Activated CD8-positive, alpha-beta memory T cell treated with anti-CD3 and anti-CD28 coated beads, Interleukin-2, amount 50 U/mL, for 1 hour (primary cell): ENCODE results near the gene IQSEC2.

ENCODE experiments used
- DNase-seq: peaks from one replicate; pipeline ENCODE4 v3.0.0-alpha.2; 2020; ENCODE audit errors: extremely low read depth

The IQSEC2 gene

DNA sequence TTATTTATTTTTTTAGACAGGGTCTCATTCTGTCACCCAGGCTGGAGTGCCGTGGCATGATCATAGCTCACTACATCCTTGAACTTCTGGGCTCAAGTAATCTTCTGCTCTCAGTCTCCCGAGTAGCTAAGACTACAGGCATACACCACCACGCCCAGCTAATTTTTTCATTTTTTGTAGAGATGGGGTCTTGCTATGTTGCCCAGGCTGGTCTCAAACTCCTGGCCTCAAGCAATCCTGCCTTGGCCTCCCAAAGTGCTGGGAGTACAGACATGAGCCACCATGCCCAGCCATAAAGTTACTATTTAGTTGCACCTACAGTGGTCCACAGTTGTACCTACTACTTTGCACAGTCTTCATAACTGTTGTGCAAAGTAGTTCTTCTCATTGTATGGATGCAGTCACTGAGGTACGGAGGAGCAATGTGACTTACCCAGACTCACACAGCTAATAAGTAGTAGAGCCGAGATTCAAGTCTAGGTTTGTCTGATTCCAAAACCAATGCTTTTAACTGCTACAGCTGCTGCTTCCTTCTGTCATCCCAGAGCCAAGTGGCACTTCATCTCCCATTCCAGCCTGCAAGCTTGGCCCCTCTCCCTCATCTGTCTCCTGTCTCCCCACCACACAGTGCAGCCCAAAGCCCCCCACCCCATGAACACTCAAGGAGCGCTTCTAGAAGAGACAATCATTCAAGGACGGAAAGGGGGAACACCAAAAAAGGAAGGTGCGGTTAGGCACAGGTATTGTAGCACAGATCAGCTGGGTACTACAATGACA is 24.0 kb upstream of the IQSEC2 start:
- DNase-seq, result no peak

DNA sequence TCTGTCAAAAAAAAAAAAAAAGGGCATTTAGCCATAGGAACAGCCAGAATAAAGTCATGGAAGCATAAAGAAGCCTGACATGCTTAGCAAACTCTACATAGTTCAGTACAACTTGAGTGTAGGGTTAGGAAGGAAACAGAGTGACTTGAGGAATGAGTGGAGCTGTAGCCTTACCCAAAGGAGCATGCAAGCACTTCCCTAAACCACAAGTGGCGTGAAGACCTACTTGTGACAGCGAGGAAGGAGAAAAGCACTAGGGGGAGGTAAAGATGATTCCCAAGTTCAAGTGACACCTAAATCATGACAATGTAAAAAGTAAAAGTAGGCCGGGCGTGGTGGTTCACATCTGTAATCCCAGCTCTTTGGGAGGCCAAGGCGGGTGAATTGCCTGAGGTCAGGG is 21.8 kb upstream of the IQSEC2 start:
- no peak for DNase-seq

DNA sequence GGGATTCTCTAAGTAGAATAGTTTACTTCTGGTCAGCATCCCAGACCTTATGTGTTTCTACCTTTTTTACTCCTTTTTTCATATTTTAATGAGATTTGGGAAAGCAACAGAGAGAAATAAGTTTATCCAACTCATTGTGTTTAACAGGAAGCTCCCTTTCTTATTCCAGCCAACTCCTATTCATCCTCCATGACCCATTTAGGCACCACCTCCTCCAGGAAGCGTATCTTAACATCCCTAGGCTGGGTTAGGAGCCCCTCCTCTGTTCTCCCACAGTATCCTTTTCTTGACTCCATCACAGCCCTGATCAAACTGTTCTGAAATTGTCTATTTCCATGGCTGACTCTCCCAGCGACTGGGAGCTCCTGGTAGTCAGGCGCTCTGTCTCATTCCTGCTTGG is 18.8 kb upstream of the IQSEC2 start:
- DNase-seq, result no peak

DNA sequence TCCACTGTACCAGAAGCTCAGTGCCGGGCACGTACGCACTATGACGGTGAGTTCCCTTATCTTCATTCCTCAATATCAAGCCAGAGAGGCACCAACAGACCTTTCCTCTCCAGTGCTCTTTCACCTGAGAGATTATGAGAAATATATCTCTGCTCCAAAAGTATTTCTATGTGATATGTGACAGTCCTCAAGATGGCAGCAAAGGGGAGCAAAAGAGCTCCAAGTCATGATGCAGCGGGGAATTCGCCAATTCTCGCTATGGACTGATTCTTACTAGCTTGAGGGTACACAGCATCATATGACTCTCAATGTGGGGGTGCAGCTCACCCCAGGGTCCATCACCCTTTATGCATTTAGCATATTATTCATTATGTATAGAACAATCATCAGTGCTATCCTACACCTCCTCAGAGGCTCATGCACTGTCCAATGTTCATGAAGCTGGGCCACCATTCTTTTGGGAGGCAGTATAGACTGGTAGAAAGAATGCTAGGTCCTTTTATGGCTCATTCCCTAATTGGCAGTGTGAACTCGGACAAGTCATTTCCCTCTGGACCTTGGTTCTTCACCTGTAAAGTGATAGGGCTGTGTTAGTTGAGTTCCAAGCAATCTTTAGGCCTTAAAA is 12.8 kb upstream of the IQSEC2 start:
- DNase-seq, result no peak

DNA sequence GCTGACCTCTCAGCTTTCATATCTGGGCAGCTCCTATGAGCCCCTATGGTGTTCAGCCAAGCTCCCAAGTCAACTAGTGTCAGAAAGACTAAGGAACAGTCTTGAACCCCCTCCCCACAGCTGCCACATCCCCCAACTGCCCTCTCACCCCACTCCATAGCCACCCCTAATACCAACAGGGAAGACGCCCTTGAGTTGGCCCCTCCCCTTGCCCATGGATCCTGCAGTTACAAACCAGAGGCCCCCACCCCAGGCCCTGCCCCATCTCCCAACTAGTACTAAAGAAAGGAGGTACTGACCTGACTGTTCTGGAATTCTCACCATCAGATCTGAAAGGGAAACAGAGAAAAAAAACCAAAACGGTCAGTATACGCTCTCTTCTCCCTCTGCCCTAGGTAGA is 10.2 kb upstream of the IQSEC2 start:
- no peak for DNase-seq

DNA sequence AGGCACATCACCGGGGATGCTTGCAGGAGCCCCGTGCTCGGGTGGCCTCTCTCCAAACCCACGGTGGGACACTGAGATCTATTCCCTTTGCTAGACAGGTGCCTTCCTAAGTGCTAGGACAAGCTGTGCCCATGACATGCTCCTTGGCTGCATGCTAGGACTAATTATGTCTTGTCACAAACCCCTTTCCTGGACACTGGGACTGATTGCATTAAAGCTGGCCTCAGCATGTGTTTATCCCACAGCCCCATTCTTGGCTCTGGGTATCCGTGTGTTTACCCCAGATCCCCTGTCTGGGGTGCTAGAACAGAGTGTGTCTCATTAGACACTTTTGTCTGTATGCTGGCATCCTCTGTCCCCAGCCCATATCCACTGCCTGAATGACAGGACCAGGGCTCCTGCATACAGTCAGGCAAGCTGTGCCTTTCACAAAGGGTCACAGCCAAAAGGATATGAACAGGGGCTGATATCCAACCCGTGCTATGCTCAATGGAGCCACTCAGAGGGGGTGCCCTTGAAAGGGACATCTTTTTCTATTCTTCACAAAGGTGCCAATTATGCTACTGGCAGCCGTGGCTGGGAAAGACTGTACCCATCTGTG is 9.2 kb upstream of the IQSEC2 start:
- no peak for DNase-seq

DNA sequence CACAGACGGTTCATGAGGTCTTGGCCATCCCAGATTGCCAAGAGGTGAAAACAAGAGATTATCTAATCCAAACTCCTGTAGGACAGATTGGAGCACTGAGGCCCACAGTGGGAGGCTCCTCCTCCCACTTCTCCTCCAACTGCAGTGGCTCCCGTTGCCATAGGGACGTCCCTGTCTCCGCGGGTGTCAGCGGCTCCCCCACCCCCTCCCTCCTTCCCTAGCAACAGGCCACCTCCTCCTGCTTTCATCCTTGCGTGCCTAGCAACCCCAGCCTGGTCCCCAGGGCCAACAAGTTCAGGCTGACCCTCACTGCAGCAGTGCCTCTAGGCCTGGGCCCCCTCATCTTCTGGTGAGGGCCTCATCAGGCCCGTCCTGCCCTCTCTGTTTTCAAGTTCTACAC is 6.8 kb upstream of the IQSEC2 start:
- DNase-seq, result no peak

DNA sequence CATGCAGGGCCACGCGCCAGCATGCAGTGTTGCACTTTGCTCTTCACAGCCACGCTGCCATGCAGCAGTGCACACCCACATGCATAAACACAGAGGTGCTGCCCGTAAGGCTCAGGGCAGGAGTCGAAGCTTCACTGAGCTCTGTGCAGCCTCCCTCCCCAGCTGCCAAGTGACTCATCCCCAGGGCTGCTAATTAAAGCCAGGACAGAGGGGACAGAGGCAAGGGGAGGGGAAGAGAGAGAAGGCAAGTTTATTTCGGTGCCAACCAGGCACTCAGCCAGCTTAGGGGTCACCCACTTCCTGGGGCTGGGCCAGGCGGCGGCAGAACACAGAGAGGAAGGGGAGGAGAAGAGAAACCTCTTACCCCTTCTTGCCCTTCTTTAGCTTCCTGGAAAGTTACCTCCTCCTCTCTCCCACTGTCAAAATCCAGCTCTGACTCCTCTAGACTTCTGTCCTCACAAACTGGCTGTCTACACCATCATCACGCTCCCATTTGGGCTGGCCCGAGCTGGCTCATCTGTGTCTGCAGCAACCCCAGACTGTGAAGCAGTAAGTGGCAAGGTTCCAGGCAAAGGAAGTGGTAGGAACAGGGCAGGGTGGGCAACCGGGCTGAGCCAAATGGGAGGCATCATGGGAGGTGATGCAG is 6.2 kb upstream of the IQSEC2 start:
- no peak for DNase-seq

DNA sequence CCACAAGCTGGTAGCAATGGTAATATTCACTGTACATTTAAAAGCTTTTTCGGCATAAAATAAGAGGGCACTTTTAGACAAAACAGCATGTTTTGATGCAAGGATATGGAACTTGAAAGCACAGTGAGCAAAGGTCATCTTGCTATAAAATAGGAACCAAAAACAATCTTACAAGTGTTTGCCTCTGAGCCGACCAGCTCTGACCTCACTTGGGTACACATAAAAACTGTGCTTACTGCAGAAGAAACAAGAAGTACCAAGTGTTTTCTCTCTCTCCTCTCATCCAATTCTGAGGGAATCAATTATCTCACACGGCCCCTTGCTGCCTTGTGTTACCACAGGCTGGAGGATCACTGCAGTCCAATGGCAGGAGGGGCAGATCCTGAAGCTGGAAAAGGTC is 4.8 kb upstream of the IQSEC2 start:
- no peak for DNase-seq

DNA sequence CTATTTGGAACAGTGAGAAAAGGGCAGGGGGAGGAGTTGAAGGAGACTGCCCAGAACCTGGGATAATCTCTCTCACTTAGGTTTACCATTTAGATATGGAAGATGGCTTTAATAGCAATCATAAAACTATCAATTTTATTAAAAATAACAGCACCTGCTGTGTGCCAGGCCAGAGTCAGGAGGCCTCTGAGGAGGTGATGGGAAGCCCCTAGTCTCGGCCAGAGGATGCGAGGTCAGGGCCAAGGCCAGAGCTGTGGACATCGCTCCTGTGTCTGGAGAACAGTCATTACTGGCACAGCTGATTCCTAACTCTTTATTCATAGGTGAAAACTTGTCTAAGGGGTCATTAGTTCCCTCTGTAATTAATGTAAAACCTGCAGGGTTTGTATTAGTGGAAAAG is 4.2 kb upstream of the IQSEC2 start:
- no peak for DNase-seq

DNA sequence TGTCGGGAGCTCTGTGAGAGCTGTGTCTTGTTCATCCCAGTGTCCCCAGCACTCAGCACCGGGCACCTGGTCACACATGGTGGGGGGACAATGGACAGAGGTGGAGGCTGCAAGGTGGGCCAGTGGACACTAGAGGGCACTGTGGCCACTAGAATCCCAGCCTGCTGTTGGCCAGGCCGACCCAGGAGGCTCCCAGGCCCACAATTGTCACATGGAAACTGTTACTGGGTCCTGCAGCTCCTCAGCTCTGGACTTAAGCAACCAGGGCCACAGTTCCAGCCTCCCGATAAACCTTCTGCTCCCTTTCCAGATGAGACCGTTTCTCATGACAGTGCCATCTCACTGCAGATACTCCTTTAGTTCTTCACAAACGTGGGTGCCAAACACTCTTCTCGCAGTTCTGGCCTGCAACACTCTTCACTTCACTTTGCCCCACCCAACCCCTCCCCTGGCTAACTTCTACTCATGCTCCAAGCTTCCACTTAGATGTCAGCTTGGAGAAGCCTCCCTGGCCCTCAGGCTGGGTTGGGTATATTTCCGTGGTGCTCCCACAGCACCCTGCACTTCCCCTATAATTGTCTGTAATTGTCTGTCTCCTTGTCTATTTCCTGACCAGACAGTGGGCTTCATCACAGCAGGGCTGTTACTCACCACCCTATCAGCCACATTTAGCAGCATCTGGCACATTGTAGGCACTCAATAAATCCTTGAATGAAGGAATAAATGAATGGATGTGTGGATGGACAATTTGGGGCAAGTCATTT is 3.5 kb upstream of the IQSEC2 start:
- no peak for DNase-seq

DNA sequence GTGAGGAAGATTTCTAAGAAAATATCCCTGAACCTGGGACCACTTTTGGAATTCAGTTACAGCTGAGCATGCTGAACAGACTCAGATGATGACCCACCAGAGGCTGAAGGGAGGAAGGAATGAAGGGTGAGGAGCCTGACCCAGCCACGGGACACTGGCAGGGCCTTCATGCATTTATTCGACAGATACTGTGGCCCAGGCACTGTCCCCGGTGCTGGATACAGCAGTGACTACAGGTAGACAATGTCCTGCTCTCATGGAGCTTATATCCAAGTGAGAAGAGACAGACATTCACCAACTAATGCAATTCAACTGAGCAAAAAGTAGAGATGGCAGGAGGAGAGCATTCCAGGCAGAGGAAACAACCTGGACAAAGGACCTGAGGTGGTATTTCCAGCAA is 2.2 kb upstream of the IQSEC2 start:
- no peak for DNase-seq

DNA sequence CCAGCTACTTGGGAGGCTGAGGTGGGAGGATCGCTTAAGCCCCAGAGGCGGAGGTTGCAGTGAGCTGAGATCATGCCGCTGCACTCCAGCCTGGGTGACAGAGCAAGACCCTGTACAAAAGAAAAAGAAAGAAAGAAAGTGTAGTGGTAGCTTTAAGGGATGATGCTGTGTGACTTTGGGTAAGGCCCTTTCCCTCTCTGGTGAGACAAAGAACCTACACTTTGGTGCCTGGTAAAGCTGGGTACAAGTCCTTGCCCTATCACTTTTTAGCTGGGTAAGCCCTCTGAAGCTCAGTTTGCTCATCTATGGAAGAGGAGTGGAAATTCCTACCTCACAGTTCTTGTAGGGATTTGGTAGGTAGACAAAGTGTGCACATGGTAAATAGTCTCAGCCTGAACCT is 1.7 kb upstream of the IQSEC2 start:
- DNase-seq, result no peak

DNA sequence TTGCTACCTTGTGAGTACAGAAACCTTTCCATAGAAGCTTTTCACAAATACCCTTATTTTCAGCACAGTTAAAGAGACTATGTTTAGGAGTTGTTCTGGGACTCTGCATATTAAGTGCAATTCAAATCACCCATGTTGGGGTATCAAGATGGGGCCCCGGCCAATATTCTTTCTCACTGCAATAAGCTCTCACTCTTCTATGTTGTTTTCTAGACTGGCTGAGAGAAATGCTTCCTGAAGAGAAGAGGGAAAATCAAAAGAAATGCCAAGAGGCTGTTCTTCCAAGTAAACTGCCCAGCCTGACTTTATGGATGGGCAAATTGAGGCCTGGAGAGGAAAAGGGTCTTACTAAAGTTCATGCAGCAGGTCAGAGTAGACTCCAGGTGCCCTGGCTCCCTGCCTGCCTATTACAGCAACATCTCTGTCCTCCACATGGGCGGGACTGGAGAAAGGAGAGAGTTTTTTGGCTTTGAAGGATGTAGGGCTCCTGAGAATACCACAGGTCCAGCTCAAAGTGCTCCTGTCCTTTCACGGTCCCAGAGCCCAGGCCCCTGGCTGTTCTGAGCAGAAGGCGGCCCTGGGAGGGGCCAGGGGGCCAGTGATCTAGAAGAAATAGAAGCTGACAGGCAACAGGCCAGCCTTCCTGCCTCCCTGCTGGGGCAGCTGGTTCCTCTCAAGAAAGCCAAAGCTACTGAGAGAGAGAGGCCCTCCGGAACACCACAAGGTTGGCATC is 745 bp upstream of the IQSEC2 start:
- DNase-seq, result no peak

DNA sequence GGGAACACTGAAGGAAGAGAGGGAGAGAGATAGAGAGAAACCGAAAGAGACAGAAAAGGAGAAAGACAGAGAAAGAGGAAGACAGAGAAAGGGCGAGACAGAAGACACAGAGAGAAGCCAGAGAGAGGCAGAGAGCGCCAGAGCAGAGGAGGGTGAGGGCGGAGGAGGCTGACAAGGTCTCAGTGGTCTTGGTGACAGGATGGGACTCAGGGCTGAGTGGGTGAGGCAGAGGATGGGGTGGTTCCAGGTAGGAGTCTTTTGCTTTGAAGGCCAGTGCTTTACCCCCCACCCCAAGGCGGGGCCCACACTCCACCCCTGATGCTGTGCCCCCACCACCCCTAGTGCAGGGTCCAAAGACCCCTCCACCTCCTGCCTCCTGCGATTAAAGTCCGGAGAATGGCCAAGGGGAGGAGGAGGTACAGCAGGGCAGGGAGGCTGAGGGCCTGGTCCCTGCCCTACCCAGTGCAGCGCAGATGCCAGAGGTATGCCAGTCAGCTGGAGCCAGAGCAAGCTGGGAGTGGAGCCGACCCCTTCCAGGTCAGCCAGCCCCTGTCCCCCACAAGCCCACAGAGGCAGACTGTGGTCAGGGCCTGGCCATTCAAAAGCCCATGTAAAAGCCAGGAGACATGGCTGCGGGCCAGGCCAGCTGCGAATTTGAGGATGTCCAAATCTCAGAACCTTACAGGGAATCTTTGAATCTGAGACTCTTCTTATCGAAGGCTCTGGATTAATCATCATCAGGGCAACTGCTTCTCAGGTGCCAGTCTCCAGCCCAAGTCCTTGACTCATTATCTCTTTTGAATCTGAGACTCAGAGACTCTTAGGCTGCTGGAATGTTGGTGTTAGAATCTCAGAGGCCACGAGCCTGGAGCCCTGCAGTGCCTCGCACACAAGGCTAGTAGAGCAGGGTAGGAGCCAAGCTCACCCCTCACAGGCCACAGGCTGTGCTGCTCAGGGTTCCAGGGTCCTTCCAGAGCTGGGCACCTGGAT is 758 bp downstream of the IQSEC2 start:
- no peak for DNase-seq

DNA sequence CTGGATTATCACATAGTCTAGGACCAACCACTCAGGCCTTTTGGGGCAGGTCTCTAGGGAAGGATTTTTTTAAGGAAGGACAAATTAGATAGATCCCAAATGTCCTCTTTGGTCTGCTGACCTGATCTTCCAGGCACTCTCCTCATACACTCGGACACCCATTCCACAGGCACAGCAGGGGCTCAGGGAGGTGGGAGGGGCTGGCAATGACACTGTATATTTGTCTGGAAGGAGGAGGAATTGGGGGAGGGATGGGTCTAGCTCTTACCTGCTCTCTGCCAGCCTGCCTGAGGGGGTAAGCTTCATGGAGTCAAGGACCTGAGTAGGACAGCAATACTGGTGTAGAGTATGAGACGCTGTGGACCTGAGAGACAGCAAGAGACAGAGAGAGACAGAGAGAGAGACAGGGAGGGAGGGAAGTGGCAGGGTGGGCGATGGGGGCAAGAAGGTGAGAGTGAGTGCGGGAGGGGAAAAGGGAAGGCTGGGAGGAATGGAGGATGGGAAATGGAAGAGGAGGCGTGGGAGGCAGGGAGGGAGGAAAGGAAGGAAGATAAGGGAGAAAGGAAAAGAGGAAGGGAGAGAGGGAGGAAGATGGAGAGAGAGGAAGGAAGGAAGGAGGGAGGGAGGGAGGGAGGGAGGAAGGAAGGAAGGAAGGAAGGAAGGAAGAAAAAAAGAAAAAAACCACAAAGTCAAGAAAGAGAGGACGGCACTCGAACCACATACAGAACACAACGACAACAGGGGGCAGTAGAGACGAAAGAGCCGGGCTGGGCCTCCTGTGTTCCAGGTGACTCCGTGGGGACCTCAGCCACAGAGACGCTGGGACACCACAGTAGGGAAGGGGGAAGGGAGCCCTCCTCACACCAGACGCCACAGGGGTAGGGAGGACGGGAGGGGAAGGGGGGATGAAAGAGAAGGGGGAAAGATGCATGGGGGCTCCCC is 1.8 kb downstream of the IQSEC2 start:
- no peak for DNase-seq

DNA sequence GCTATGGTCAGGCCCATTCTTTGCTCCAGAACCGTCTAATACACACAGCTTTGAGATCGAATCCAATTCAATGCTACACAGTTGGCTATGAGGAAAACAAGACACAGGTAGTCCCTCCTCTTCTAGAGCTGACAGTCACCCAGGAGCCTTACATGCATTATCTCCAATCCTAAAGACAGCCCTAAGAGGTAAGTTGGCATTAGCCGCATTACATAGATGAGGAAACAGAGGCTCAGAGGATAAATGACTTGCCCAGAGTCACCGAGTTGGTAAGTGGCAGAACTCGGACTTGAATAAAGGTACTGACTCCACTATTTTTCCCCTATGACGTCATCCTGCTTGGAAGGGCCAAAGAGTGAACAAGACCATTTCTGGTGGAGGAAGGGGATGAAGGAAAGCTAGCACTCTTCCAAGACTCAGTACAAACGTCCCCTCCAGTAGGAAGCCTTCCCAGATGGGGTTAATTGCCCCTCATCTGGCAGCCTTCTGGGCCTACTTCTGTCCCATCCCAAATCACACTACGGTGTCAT is 8.5 kb downstream of the IQSEC2 start:
- DNase-seq, result no peak

DNA sequence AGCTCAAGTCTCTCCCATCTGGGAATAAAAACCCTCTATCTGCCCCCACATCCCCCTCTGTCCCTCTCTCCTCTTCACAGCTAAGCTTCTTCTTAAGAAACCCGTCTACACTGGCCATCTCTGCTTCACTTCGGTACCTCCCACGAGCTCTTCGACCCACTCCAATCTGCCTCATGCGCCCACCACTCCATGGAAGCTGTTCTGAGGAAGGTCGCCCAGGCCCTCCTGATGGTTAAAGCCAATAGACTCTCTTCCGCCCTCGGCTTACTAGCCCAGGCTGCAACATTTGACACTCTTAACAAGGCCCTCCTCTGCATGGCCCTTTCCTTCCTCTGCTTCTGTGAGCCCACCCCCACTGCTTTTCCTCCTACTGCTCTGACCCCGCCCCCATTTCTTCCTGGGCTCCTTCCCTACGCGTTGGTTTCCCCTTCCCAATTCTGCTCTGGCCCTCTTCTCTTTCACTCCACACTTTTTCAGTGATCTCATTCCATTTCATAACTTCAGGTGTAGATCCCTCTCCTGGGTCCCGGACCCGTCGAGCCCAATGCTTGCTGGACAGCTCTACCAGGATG is 11.8 kb downstream of the IQSEC2 start:
- no peak for DNase-seq
